Upper lobe of left lung (tissue), 6 donors: ENCODE results near the gene ABHD16B. TPM values are rescaled to one million over a fixed set of nuclear protein-coding genes. Genes with fewer than 3 reads are reported as not detected.
A peak's percentile ranks its signal among the peaks of the same experiment; 100 is the strongest.

Experiments
- ATAC-seq, 2 donors: fragments of 200-7000 bp; cut with Tn5 transposase; one replicate each; pipeline ENCODE4 v1.9.1; 2022; ENCODE audit warnings: mild to moderate bottlenecking in 2 of 2, moderate library complexity in 2 of 2; ENCODE audit not compliant: low FRiP score in 2 of 2
- DNase-seq, 2 donors: peaks; one replicate each; pipeline ENCODE4 v3.0.0-alpha.2; 2019 to 2020
- H3K27ac ChIP-seq, 4 donors: fragments of 200-600 bp; sonication (generic); one replicate each; pipeline ENCODE4 v1.5.1; 2016 to 2019
- H3K27me3 ChIP-seq, 4 donors: fragments of 200-600 bp; sonication (generic); one replicate each; pipeline ENCODE4 v1.5.1; 2017 to 2019
- H3K36me3 ChIP-seq, 4 donors: fragments of 200-600 bp; sonication (generic); one replicate each; pipeline ENCODE4 v1.5.1; 2016 to 2019
- H3K4me1 ChIP-seq, 4 donors: fragments of 200-600 bp; sonication (generic); one replicate each; pipeline ENCODE4 v1.5.1; 2018 to 2019
- H3K4me3 ChIP-seq, 4 donors: fragments of 200-600 bp; sonication (generic); one replicate each; pipeline ENCODE4 v1.5.1; 2017 to 2019; ENCODE audit warnings: mild to moderate bottlenecking in 2 of 4, moderate library complexity in 1 of 4
- H3K9me3 ChIP-seq, 4 donors: fragments of 200-600 bp; sonication (generic); one replicate each; pipeline ENCODE4 v1.5.1; 2018 to 2019
- CTCF ChIP-seq, 6 experiments: fragments of 450-650 bp in 4 of 6; fragments of 200-600 bp in 2 of 6; sonication (generic) in 2 of 6; IDR thresholded peaks; one replicate each; pipeline ENCODE4 v1.5.1; 2016 to 2019; ENCODE audit warnings: antibody characterized with exemption in 6 of 6
- EP300 ChIP-seq, 4 donors: sonication (generic); formaldehyde crosslinking; IDR thresholded peaks; one replicate each; pipeline ENCODE4 v1.5.1; 2017; ENCODE audit warnings: antibody characterized with exemption in 4 of 4, control low read depth in 2 of 4
- POLR2A ChIP-seq, 4 donors: fragments of 450-650 bp; IDR thresholded peaks; one replicate each; pipeline ENCODE4 v1.5.1; 2016 to 2017; ENCODE audit warnings: antibody characterized with exemption in 4 of 4, mild to moderate bottlenecking in 2 of 4
- POLR2AphosphoS5 ChIP-seq, 2 donors: sonication (generic); formaldehyde crosslinking; IDR thresholded peaks; one replicate each; pipeline ENCODE4 v1.5.1; 2017; ENCODE audit warnings: antibody characterized with exemption in 2 of 2
- WGBS, 2 donors: methylation state at CpG; one replicate each; pipeline ENCODE4 v1.1.5; 2017 to 2018; 5-methylcytosine and 5-hydroxymethylcytosine counted together
- total RNA-seq, 6 donors: library from RNA; depleted of rRNA in 4 of 6; stranded (reverse); fragments of >200 nt in 4 of 6; gene quantifications; one replicate each; pipeline versions ENCODE4 v1.1.0 to v1.2.1, GENCODE V29; 2016 to 2021
- donor health status: DM: no; HTN: no; CAD: no; lungs with moderate emphysema.
- donor health status: DM: no; HTN: yes; CAD: no; lungs with severe emphysema.

Gene ABHD16B
- total RNA-seq: under 1 TPM in 1 of 6 donors, not detected in 5; 0.23 TPM

GRCh38 chr20:63861365-63861934 is at the start of gene ABHD16B:
TSS of gene ABHD16B (plus strand) at chr20:63861498. CDS start at chr20:63861541, 43 bp downstream.
- peaks cover 0 to 19% (median 13%) of the 10 kb centered on the region in 4 donors for H3K36me3 ChIP-seq
- H3K4me1 ChIP-seq: peaks cover 44 to 70% (median 47%) of the 10 kb centered on the region in 4 donors
- no peak within 1 kb of the TSS for H3K4me3 ChIP-seq
- DNase-seq (no peak), ATAC-seq (no peak)
- no peaks in the 10 kb centered on the region for H3K9me3 ChIP-seq
- 95 to 96% methylated on average over 55 to 59 of the region's 59 CpGs for WGBS, 2 donors
- H3K27ac ChIP-seq: peak within 1 kb of the TSS in 1 of 4 donors; percentile 60
- H3K27me3 ChIP-seq: no peaks in the 10 kb centered on the region
- TF ChIP-seq EP300 (IDR thresholded peaks at IDR 0.05) (no peak), POLR2A (IDR thresholded peaks at IDR 0.05) (no peak), CTCF (IDR thresholded peaks at IDR 0.05) (no peak), POLR2AphosphoS5 (IDR thresholded peaks at IDR 0.05) (no peak)

GRCh38 chr20:63814891-63815614 is 46.2 kb upstream of the ABHD16B start:
- H3K4me1 ChIP-seq: peaks cover 0 to 4% (median 0%) of the 10 kb centered on the region in 4 donors
- no peaks in the 10 kb centered on the region for H3K36me3 ChIP-seq
- ATAC-seq (peak in 1 of 2 donors; percentile 2), DNase-seq (no peak)
- H3K9me3 ChIP-seq: no peaks in the 10 kb centered on the region
- TF ChIP-seq POLR2A (IDR thresholded peaks at IDR 0.05) (no peak), EP300 (IDR thresholded peaks at IDR 0.05) (no peak), POLR2AphosphoS5 (IDR thresholded peaks at IDR 0.05) (no peak), CTCF (IDR thresholded peaks at IDR 0.05) (no peak)
- no peak overlapping the region for H3K27ac ChIP-seq
- WGBS, 2 donors: 69 to 86% methylated on average over 5 to 8 of the region's 8 CpGs
- no peaks in the 10 kb centered on the region for H3K27me3 ChIP-seq
- no peak overlapping the region for H3K4me3 ChIP-seq

DNA sequence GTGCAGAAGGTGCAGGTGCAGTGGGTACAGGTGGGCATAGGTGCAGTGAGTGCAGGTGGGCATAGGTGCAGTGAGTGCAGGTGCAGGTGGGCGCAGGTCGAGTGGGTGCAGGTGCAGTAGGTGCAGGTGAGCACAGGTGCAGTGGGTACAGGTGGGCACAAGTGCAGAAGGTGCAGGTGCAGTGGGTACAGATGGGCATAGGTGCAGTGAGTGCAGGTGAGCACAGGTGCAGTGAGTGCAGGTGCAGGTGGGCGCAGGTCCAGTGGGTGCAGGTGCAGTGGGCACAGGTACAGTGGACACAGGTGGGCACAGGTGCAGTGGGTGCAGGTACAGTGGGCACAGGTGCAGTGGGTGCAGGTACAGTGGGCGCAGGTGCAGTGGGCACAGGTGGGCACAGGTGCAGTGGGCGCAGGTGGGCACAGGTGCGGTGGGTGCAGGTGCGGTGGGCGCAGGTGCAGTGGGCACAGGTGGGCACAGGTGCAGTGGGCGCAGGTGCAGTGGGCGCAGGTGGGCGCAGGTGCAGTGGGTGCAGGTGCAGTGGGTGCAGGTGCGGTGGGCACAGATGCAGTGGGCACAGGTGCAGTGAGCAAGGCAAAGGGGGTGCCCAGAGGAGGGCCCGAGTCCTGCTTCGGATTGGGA is 45.6 kb upstream of the ABHD16B start:
- no peak overlapping the region for H3K27ac ChIP-seq
- WGBS, 2 donors: 89 to 90% methylated on average over 12 to 14 of the region's 14 CpGs
- ATAC-seq: peak in 1 of 2 donors; percentile 16

DNA sequence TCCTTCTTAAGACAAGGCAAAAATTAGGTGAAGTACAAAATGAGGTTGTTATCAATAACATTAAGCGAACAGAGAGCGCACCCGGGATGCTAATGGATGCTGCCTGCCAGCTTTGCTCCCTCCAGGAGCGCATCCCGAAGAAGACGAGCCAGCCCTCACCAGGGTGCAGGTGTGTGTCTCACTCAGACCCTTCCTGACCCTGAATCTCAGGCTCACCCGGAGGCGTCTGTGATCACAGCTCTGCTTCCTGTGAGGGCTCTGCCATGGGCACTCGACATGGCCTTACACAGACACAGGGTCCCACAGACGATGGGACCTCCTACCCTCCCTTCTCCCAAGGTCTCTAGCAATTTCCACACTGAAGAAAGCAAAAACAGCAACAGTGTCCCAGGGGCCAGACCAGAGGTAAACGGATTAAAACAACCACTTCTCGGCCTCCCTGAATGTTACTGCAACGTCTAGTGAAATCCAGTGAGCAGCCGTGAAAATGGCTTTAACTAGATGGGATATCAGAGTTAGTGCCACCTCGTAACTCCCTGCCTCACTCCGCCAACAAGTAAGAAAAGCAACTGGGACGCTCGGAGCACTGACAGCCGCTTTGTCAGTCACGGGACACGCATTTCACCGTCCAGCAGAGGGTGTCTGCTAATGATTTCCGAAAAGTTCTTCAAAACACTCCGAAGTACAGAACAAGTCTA is 41.9 kb upstream of the ABHD16B start:
- peak overlapping the region in 1 of 4 donors; percentile 4 for H3K4me3 ChIP-seq
- DNase-seq (no peak), ATAC-seq (no peak)
- H3K4me1 ChIP-seq: peaks cover 0 to 9% (median 8%) of the 10 kb centered on the region in 4 donors
- WGBS, 2 donors: 40 to 61% methylated on average over 21 to 24 of the region's 24 CpGs
- H3K36me3 ChIP-seq: no peaks in the 10 kb centered on the region
- H3K27me3 ChIP-seq: no peaks in the 10 kb centered on the region
- TF ChIP-seq POLR2AphosphoS5 (IDR thresholded peaks at IDR 0.05): no peak
- TF ChIP-seq EP300 (IDR thresholded peaks at IDR 0.05): no peak
- TF ChIP-seq POLR2A (IDR thresholded peaks at IDR 0.05): no peak
- peak in 4 of 6 experiments; percentile 5 to 31 (median 22) for TF ChIP-seq CTCF (IDR thresholded peaks at IDR 0.05)
- H3K9me3 ChIP-seq: no peaks in the 10 kb centered on the region
- no peak overlapping the region for H3K27ac ChIP-seq

More for the DNA sequence above, 45.6 kb upstream of the ABHD16B start:
- H3K9me3 ChIP-seq: no peaks in the 10 kb centered on the region
- no peaks in the 10 kb centered on the region for H3K36me3 ChIP-seq
- no peak for DNase-seq
- peaks cover 0 to 7% (median 0%) of the 10 kb centered on the region in 4 donors for H3K4me1 ChIP-seq
- TF ChIP-seq CTCF (IDR thresholded peaks at IDR 0.05) (no peak), POLR2AphosphoS5 (IDR thresholded peaks at IDR 0.05) (no peak), POLR2A (IDR thresholded peaks at IDR 0.05) (no peak)
- H3K27me3 ChIP-seq: no peaks in the 10 kb centered on the region
- no peak overlapping the region for H3K4me3 ChIP-seq
